Bronchial epithelial cell (primary cell): ENCODE data around the gene ZNF726. TPM values are rescaled to one million over a fixed set of nuclear protein-coding genes. Genes with fewer than 3 reads are reported as not detected.
"Not testable (repeated sequence)": the region's sequence is repeated elsewhere in the genome, so short reads cannot be mapped to it uniquely, and the experiment has no call there.

Experiments
- DNase-seq: peaks from one replicate; pipeline ENCODE4 v3.0.0-alpha.2; 2010; ENCODE audit warnings: low read depth
- FAIRE-seq: peaks from 2 replicates; lab custom pipeline; 2011; peaks lifted over from hg19 to GRCh38; lab: Jason Lieb, UNC
- H3K27me3 ChIP-seq: 2 replicates; pipeline ENCODE4 v1.5.1; 2011; ENCODE audit warnings: low read length; ENCODE audit not compliant: control insufficient read depth, insufficient read depth
- H3K36me3 ChIP-seq: 2 replicates; pipeline ENCODE4 v1.5.1; 2011; ENCODE audit warnings: low read length; ENCODE audit not compliant: control insufficient read depth, insufficient read depth
- H3K4me3 ChIP-seq: 2 replicates; pipeline ENCODE4 v1.5.1; 2011; ENCODE audit warnings: mild to moderate bottlenecking, low read depth, low read length, control low read depth
- total RNA-seq: library from RNA; depleted of rRNA; stranded (reverse); fragments of >200 nt; gene quantifications from 2 replicates; pipeline ENCODE4 v1.2.1, GENCODE V29; 2014
- TF ChIP-seq, protein P1 (sequence below): IDR thresholded peaks from 2 replicates; pipeline ENCODE4 v1.5.1; 2011; ENCODE audit warnings: mild to moderate bottlenecking, moderate library complexity, low read length, control low read depth, inconsistent platforms; ENCODE audit not compliant: insufficient read depth, severe bottlenecking

ZNF726 gene
- total RNA-seq, 1 donor from 2014 or later: 0.79 TPM

DNA sequence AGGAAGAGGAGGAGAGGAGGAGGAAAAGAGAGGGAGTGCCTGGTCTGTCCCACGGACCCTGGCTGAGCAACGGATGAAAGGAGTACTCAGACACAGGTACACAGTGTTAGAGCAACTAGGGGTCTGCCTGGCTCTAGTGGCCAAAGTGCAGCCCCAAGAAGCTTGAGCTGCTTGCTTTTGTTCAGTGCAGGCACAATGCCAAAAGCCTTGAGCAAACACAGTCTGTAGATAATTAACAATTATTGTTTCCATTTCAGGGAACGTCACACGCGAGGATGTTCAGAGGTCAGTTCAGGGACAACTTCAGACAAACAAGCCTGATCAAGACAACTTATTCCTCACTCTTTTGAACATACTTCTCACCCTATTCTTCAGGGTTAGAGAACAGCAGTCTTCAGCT is 32.2 kb upstream of the ZNF726 start:
- Histone ChIP-seq H3K4me3 (no peak overlapping the region), H3K36me3 (no peaks in the 10 kb centered on the region), H3K27me3 (no peaks in the 10 kb centered on the region)
- TF ChIP-seq, protein P1, sequence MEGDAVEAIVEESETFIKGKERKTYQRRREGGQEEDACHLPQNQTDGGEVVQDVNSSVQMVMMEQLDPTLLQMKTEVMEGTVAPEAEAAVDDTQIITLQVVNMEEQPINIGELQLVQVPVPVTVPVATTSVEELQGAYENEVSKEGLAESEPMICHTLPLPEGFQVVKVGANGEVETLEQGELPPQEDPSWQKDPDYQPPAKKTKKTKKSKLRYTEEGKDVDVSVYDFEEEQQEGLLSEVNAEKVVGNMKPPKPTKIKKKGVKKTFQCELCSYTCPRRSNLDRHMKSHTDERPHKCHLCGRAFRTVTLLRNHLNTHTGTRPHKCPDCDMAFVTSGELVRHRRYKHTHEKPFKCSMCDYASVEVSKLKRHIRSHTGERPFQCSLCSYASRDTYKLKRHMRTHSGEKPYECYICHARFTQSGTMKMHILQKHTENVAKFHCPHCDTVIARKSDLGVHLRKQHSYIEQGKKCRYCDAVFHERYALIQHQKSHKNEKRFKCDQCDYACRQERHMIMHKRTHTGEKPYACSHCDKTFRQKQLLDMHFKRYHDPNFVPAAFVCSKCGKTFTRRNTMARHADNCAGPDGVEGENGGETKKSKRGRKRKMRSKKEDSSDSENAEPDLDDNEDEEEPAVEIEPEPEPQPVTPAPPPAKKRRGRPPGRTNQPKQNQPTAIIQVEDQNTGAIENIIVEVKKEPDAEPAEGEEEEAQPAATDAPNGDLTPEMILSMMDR: no peak
- FAIRE-seq (no peak), DNase-seq (no peak)

GRCh38 chr19:23884363-23884762 is 30.3 kb upstream of the ZNF726 start:
- no peak for DNase-seq
- TF ChIP-seq, protein P1: no peak
- Histone ChIP-seq H3K27me3 (no peaks in the 10 kb centered on the region), H3K4me3 (no peak overlapping the region), H3K36me3 (no peaks in the 10 kb centered on the region)
- FAIRE-seq: no peak

GRCh38 chr19:23887642-23888041 is 27.0 kb upstream of the ZNF726 start:
- TF ChIP-seq, protein P1: no peak
- Histone ChIP-seq H3K36me3 (no peaks in the 10 kb centered on the region), H3K4me3 (no peak overlapping the region), H3K27me3 (no peaks in the 10 kb centered on the region)
- FAIRE-seq (no peak), DNase-seq (peak; percentile 40)

- H3K36me3 ChIP-seq, H3K27me3 ChIP-seq, FAIRE-seq, H3K4me3 ChIP-seq, DNase-seq: not testable (repeated sequence)
Measured at GRCh38 chr19:23896096-23896495, 18.6 kb upstream of the ZNF726 start.

GRCh38 chr19:23896912-23897311 is 17.8 kb upstream of the ZNF726 start:
- H3K4me3 ChIP-seq: no peak overlapping the region
- TF ChIP-seq, protein P1: no peak
- DNase-seq: no peak
- no peaks in the 10 kb centered on the region for H3K36me3 ChIP-seq
- no peak for FAIRE-seq
- H3K27me3 ChIP-seq: no peaks in the 10 kb centered on the region

GRCh38 chr19:23901360-23901759 is 13.3 kb upstream of the ZNF726 start:
- Histone ChIP-seq H3K36me3 (no peaks in the 10 kb centered on the region), H3K27me3 (no peaks in the 10 kb centered on the region), H3K4me3 (no peak overlapping the region)
- TF ChIP-seq, protein P1: no peak
- DNase-seq (peak; percentile 54), FAIRE-seq (no peak)
